Measurements from ENCODE around the gene ALKBH6. TPM values are rescaled to one million over a fixed set of nuclear protein-coding genes. Genes with fewer than 3 reads are reported as not detected.
A peak's percentile ranks its signal among the peaks of the same experiment; 100 is the strongest.

ALKBH6 gene
- total RNA-seq, 1 experiment from 2014 or later, result 32.5 TPM

DNA sequence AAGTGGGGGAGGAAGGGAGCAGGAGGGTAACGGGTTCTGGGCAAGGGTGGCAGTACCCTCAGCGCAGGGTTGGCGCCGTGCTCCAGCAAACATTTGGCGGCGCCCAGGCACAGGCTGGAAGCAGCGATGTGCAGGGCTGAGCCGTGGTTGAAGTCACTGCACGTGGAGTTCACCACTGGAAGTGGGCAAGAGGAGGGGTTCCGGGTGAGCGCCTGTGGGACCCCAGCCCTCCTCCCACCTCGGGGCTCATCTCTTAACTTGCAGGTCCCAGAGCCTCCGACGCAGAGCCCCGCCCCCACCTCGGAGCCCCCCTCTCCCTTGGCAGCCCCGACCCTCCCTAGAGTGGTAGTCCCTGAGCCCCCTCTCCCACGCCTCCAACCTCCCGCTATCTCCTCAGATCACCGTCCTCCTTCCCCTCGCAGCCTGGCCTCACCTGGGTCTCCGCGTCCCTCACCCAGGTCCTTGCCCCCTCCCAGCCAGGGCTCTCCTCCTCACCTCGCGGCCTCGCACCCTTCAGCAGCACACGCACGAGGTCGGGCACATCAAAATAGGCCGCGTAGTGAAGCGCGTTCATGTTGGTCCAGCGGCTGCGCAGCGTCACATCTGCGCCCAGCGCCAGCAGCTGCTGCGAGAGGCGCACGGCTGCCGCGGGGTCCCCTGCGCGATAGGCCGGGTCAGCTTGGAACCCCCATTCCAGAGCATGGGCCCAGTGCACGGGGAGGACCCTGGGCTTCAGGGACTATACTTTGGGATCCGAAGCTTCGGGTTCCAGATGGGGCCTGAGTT is 12.3 kb upstream of the ALKBH6 start:
- Mint-ChIP-seq H3K4me1 (no peaks in the 10 kb centered on the region), H3K9me3 (no peaks in the 10 kb centered on the region; a peak in 1 of 5 replicates), H3K4me3 (no peak overlapping the region), H3K27me3 (ENCODE audit: low read depth) (no peaks in the 10 kb centered on the region; the same call in 1 of the 2 replicates), H3K27ac (0 out of 7 replicates have a peak overlapping the region, but pooled peaks of 1 of the 3 experiments have one; percentile 49), H3K36me3 (ENCODE audit: insufficient read depth in 1 of 3, low read depth in 3 of 3) (peaks cover 11 to 46% (median 39%) of the 10 kb centered on the region in 3 experiments)
- Histone ChIP-seq H3K23me2 (ENCODE audit: insufficient read length, low read depth, low read length, poor library complexity, severe bottlenecking) (no peaks in the 10 kb centered on the region), H2BK120ac (ENCODE audit: low read depth, low read length, poor library complexity, severe bottlenecking) (no peak overlapping the region), H3K23ac (ENCODE audit: insufficient read length, low read depth, low read length) (no peak overlapping the region), H4K20me1 (ENCODE audit: control insufficient read depth, insufficient read depth, insufficient read length) (no peaks in the 10 kb centered on the region), H3K27ac (ENCODE audit: insufficient read length, low read depth, low read length) (no peak overlapping the region), H2BK5ac (ENCODE audit: insufficient read length, low read length) (no peak overlapping the region), H3K4ac (ENCODE audit: low read depth, low read length) (no peak overlapping the region), H3T11ph (ENCODE audit: low read length) (no peak overlapping the region), H4K91ac (ENCODE audit: insufficient read length, low read depth, low read length) (no peak overlapping the region), H3K9me3 (ENCODE audit: control insufficient read depth, low read depth, low read length) (no peaks in the 10 kb centered on the region), H2BK15ac (ENCODE audit: low read depth, low read length) (no peak overlapping the region), H2AK5ac (ENCODE audit: insufficient read length, low read length) (no peak overlapping the region), H2BK20ac (ENCODE audit: low read depth, low read length, poor library complexity, severe bottlenecking) (no peak overlapping the region), H2AFZ (ENCODE audit: low read length) (no peak overlapping the region), H4K8ac (replicated peaks; ENCODE audit: insufficient read length, low read depth, low read length) (no peak overlapping the region), H2BK12ac (ENCODE audit: insufficient read length, low read depth, low read length) (no peak overlapping the region), H4K5ac (ENCODE audit: insufficient read length, low read depth, low read length) (no peak overlapping the region), H3K4me2 (ENCODE audit: insufficient read depth, insufficient read length, low read length) (no peak overlapping the region), H3K56ac (ENCODE audit: insufficient read length, low read depth, low read length) (no peak overlapping the region), H3K79me2 (ENCODE audit: insufficient read depth, low read length) (no peaks in the 10 kb centered on the region), H3K9ac (ENCODE audit: extremely low read depth, insufficient read length, low read length) (no peak overlapping the region), H3K79me1 (ENCODE audit: insufficient read depth, low read depth, low read length, poor library complexity, severe bottlenecking) (no peaks in the 10 kb centered on the region), H3K27me3 (ENCODE audit: insufficient read depth, low read length) (no peaks in the 10 kb centered on the region), H3K18ac (ENCODE audit: insufficient read length, low read depth, low read length) (no peak overlapping the region), H3K4me1 (ENCODE audit: insufficient read depth, low read length) (no peaks in the 10 kb centered on the region), H3K14ac (ENCODE audit: insufficient read depth, low read length) (no peak overlapping the region)
- no CpG with 5 or more reads among the region's 49 CpGs for WGBS (ENCODE audit: extremely low coverage, insufficient read length, low lambda C conversion rate)
- no peak for DNase-seq
- TF ChIP-seq, protein P1, sequence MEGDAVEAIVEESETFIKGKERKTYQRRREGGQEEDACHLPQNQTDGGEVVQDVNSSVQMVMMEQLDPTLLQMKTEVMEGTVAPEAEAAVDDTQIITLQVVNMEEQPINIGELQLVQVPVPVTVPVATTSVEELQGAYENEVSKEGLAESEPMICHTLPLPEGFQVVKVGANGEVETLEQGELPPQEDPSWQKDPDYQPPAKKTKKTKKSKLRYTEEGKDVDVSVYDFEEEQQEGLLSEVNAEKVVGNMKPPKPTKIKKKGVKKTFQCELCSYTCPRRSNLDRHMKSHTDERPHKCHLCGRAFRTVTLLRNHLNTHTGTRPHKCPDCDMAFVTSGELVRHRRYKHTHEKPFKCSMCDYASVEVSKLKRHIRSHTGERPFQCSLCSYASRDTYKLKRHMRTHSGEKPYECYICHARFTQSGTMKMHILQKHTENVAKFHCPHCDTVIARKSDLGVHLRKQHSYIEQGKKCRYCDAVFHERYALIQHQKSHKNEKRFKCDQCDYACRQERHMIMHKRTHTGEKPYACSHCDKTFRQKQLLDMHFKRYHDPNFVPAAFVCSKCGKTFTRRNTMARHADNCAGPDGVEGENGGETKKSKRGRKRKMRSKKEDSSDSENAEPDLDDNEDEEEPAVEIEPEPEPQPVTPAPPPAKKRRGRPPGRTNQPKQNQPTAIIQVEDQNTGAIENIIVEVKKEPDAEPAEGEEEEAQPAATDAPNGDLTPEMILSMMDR (conservative IDR thresholded peaks at IDR 0.05), result no peak

Data from H9 (cell line).